Measurements from ENCODE around the gene ANKS3.

DNA sequence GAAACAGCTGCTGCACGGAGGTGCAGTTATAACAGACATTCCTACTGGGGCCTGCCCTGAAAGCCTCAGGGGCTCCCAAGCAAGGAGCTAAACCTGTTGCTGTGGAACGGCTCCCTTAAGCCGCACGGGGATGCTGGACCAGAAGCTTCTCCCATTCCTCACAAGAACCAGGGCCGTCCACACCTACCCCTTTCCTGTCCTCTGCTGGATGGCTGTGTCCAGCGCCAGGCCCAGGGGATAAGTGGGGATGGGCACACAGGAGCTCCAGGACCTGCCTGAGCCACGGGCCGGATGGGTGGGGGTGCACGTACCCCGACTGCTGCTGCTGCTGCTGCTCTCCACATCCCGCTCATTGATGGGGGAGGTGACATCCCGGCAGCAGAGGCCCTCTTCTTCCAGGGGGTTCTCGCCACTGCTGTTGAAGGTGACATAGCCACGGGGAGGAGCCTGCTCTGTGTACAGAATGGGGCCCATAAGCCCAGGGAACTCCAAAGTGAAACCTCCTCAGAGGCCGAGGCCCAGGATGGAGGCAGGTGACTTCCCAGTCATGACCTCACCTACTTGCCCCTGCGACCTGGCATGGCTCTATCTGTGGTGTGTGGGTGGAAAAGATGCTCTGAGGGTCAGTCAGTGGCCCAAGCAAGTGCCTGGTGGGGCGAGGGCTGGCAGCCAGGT, 32.1 kb downstream of the ANKS3 start:
- TF ChIP-seq, protein P1, sequence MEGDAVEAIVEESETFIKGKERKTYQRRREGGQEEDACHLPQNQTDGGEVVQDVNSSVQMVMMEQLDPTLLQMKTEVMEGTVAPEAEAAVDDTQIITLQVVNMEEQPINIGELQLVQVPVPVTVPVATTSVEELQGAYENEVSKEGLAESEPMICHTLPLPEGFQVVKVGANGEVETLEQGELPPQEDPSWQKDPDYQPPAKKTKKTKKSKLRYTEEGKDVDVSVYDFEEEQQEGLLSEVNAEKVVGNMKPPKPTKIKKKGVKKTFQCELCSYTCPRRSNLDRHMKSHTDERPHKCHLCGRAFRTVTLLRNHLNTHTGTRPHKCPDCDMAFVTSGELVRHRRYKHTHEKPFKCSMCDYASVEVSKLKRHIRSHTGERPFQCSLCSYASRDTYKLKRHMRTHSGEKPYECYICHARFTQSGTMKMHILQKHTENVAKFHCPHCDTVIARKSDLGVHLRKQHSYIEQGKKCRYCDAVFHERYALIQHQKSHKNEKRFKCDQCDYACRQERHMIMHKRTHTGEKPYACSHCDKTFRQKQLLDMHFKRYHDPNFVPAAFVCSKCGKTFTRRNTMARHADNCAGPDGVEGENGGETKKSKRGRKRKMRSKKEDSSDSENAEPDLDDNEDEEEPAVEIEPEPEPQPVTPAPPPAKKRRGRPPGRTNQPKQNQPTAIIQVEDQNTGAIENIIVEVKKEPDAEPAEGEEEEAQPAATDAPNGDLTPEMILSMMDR (conservative IDR thresholded peaks at IDR 0.05), result no peak
- TF ChIP-seq EZH2 (IDR thresholded peaks at IDR 0.05; ENCODE audit: low read depth), result no peak
